Measurements from ENCODE around the gene SMLR1.

Gene SMLR1

DNA sequence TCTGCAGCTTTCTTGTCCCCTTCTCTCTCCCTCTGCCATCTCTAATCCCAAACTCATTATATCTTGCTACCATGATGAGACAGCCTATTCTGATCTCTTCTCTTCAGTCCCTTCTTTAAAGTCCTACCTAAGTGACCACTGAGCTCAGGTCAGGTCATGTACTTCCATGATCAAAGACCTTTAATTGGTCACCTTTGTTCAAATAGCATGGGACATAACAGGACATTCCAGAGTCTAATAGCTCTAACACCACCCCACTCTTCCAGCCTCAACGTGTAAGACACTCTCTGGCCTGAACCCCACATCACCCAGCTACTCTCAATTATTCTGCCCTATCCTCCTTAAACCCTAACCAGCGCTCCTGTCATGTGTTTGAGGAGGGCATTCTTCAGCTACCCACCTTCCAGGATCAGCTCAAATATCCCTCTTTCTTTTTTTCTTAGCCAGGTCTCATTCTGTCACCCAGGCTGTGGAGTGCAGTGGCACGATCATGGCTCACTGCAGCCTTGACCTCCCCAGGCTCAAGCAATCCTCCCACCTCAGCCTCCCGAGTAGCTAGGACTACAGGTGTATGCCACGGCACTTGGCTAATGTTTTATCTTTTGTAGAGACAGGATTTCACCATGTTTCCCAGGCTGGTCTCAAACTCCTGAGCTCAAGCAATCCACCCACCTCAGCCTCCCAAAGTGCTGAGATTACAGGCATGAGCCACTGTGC lies 2.1 kb upstream of the SMLR1 start:
- no peak for DNase-seq (ENCODE audit: low read depth, low spot score)

DNA sequence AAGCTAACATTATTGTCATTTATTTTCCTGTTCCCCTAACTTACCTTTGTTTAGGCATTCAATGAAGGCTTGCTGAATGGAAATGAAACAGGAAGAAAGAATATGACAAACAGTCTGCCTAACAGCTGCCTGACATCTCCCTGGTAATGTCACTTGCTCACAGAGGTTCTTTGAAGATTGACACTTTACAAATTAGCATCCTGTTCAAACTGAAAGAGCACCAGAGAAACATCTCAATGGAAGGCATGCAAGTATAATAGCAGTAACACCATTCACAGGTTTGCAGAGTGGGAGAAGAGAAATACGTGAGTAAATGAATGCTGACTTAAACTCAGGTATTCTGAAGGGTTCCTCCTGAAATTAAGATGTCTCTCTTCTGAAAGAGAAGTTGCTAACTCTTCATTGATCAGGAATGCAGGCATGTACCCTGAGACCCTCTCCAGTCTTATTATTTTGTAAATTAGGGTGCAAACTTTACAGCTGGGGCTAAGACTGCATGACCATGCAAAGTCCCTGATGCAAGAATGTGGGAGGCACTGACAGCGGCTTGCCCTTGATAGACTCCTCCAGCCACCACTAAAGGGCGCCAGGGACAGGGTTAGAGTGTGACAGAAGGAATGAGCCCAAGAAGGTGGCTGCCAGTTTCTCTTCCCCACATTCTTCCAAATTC lies 1.3 kb upstream of the SMLR1 start:
- DNase-seq (ENCODE audit: low read depth, low spot score) = no peak

DNA sequence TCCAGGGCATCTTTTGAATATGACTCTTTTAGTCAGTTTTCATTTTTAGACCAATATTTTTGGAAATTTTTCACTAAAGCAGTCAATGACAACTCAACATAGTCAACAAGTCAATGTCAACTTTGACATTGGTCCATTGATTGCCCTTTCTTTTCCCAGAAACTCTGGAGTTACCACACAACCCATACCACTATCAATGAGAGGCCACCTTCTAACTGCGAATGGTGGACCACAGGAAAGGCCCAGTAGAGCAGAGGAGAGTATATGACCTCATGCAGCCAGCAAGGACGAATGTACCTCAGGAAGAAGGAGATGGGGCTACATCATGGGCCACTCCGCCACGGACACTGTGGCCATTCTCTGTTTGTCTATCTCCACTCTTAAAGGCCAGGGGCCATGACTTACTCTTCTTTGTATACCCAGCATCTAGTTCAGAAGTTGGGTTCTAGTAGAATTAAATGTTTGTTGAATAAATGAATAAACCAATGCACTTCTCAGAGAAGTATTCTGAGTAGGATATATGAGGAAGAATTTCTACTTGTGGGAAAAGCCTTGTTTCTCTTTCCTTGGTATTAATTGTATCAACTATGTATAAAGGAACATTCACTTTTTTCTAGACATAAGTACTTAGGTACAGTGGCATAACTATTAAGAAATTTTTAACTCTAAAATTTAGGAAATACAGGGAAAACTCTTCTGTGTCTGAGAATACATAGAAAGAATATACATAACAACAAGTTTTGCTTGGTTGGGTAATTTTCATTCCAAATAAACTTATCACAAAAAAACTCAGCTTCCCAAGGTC lies 562 bp upstream of the SMLR1 start:
- DNase-seq (ENCODE audit: low read depth, low spot score) = no peak

DNA sequence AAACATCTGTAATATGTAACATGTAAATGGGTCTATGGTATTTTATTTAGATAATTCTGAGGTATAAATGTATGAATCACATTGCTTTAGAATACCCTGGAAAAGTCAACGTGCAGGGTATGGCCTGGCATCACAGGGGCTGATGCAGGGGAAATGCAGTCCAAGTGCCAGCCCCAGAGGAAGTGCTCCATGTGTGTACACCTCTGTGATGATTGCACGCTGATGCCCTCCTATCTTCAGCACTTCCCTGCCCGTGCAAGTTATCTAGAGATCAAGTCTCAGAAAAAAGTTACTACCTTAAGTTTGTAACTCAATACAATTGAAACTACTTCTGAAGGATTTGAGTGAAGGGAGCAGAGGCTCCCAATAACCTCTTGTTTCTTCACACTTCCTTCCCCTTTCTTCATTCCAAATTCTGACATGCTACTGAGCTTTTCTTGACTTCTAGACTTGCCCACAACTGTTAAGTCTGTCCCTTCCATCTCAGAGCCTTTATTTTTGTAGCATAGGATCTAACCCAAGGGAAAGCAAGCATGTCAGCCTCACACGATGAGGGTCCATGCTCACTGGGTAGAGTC lies 2.2 kb downstream of the SMLR1 start:
- DNase-seq (ENCODE audit: low read depth, low spot score) = no peak

DNA sequence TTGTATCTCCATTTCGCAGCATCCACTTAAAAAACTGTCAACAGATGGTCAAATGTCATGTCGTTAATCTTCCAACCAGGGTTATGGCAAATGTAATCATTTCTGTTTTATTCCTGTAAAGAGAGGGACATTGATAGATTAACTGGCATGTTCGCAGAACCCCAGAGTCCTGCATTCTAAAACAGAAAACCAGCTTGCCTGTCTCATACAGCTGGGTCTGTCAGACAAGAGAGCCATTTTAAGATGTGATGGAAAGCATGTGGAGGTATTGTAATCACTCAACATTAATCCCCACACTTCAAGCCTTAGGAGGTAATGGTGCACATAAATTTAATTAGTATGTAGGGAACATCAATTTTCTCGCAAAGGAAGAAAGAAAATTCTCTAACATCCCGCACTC lies 4.4 kb downstream of the SMLR1 start:
- no peak for DNase-seq (ENCODE audit: low read depth, low spot score)

DNA sequence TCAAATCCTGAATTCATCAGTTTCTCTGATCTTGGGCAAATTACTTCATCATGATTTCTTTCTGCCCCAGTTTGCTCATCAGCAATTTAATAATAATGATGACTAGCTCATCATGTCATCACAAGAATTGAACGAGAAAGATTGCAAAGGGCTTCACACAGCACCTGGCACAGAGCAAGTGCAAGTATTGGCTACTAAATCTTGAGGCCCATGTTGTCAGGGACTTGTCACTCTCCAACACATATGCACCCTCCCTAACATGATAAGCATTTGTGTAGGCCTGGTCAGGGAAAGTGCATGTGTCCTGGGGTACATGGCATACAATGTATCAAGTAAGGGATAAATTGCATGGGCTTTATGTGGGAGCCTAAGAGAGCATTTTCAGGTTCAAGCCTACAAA lies 6.4 kb downstream of the SMLR1 start:
- DNase-seq (ENCODE audit: low read depth, low spot score) = no peak

DNA sequence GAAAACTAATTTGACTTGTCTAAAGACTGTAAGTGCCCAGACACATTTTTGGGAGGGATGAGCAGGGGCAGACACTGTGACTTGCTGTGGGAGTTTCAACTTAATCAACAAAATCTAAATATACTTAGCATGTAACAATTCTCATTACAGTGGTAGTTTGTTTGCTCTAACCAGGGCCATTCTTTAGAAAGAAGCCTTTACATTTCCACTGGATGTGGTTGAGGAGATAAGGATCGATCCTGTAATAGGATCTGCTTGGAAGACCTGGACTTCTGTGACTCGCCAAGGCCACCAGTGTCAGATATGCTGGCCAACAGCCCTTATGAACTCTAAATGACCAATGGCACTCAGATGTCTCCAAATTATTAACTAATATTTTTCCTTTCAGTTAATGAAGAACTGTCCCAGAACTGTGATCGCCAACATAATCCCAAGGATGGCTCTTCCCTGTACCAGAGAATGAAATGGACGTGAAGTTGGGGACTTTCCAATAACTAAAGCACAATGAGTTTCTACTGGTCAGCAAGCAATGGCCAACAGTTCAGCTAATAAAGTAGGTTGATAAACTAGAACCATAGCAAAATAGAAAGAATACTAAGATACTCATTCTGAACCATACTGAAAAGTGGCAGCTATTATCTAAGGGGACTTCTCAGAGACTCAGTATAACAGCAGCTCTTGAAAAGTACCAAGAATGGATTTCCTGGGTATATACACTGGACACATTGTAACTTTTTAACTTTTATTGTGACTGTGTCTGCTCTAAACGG lies 7.5 kb downstream of the SMLR1 start:
- DNase-seq (ENCODE audit: low read depth, low spot score) = no peak

DNA sequence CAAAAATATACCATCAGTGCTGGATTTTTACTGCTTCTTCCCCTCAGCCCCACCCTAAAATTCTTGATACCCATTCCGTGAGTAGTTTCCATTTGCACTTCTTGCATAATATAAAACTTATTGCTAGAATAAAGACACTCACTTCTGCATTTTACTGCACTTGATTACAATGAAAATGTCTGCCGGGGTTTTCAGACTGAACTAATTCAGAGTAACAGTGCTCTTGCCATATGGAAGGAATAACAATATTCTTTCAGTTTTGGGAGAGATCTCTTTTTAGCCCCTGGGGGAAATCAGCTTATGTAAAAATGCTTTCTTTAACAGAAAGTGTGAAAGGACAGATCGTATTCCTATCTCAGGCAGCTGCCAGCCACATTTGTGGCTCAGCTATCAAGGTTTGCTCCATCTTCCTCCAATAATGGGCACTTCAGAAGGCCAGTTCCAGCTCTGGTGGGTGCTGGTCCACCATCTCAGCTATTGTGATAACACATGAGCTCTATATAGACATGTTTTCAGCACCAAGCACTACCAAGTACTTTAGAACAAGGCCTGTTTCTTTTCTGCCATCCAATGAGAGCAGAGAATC lies 8.9 kb downstream of the SMLR1 start:
- DNase-seq (ENCODE audit: low read depth, low spot score) = no peak

DNA sequence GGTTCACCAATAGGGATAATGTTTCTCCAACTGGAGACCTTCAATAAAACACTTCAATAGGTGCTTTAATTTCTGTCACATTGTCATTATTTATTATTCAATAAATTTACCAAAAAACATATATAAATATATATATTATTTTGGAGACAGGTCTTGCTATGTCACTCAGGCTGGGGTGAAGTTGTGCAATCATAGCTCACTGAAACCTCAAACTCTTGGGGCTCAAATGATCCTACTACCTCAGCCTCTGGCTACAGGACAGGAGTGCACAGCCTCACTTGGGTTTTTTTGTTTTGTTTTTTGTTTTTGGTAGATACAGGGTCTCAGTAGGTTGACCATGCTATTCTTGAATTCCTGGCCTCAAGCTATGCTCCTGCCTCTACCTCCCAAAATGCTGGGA lies 9.9 kb downstream of the SMLR1 start:
- no peak for DNase-seq (ENCODE audit: low read depth, low spot score)

DNA sequence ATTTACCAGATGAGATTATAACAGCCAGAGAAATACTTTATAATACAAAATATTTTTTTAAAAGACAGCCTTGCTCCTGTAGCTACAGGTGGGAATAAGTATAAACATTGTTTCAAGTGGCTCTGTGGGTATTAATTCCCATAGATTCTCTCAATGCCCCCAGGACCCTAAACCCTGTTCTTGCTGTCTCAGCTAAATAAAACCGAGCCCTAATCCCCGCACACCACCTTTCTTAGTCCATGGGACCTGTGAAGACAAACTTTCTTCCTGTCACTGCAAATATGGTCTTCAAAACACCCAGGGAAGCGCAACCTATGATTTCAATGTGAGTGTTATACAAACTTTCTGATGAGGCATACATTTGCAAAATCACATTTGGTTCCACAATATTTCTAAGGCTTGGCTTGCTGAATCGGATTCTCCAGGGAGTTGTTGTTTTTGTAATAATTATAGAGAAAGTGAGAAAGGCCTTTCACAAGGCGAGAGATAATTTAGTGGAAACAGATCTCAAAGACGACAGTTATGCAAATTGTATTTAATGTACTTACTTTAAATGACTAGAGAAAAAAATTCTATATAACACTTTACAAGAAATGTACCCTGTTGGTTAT lies 11.1 kb downstream of the SMLR1 start:
- DNase-seq (ENCODE audit: low read depth, low spot score) = no peak

DNA sequence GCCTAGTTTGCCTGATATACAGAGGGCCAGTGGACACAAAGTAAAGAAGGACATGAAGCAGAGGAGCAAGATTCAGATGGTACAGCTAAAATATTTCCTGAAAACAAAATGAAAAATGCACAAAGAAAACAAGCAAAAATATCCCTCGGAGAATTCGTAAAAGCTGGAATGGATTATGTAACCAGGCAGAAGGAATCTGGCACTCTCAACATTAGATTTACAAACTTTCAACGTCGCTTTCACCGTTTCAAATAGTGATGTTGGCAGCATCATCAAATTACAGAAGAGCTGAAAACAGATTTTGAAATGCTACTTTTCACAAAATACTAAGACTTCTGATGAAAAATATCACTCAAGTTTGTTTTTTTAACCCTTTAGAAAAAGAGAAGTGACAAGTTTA lies 11.7 kb downstream of the SMLR1 start:
- DNase-seq (ENCODE audit: low read depth, low spot score) = no peak

DNA sequence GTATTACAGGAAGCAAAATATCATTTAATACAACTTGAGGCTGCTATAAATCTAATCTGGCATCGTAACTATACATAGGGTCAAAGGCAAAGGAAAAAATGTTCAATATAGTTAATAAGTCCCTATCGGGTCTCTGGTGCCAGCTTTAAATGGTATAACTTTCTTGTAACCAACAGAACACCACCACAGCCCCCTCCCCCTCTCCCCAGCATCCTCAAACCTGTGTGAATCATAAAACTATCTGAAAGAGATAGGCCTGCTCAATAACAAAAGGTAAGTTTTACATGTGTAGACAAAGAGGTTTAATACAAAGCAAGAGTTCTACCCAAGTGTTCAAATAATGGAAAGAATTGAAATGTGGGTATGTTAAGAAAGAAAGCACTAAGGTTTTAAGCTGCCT lies 12.2 kb downstream of the SMLR1 start:
- DNase-seq (ENCODE audit: low read depth, low spot score) = no peak

DNA sequence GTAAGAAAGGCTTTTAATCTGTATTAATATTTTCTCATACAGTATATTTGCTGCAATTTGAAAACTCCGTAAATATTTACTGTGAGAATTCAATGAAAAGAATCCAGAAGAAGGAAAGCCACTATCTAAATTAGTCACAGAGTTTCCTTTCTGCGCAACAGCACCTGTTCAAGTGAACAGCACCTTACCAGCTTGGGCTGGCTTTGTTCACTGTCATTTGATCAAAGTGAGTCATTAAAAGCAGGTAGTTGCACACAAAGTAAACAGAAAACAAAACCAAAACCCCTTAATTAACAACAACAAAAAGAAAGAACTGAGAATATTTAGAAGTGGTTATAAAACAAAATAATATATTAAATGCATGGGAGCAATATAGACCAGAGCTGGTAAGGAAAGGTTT lies 12.8 kb downstream of the SMLR1 start:
- no peak for DNase-seq (ENCODE audit: low read depth, low spot score)

DNA sequence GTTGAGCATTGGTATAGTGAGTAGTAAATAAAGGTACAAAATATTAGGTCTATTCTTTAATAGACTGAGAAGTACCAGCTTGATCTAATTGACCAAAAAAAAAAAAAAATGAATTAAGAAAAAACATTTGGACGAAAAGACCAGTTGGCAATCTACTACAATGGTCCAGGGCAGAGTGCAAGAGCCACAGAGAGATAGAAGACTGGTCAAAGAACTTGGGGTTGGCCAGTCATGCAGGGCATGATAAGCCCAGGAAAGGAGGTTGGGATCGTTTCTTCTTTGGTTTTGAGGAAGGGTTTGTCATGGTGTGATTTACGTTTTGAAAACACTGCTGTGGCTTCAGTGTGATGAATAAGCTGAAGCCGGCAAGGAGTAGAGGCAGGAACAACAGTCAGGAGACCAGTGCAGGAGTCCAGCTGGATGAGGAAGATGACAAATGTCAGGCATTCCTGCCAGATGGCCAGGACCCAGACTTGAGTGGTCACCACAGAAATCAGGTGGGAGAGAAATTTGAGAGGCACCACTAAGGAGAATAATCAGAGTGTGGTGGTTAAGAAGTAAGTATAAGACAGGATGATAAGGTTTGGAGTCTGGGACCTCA lies 14.0 kb downstream of the SMLR1 start:
- peak; percentile 43 for DNase-seq (ENCODE audit: low read depth, low spot score)

DNA sequence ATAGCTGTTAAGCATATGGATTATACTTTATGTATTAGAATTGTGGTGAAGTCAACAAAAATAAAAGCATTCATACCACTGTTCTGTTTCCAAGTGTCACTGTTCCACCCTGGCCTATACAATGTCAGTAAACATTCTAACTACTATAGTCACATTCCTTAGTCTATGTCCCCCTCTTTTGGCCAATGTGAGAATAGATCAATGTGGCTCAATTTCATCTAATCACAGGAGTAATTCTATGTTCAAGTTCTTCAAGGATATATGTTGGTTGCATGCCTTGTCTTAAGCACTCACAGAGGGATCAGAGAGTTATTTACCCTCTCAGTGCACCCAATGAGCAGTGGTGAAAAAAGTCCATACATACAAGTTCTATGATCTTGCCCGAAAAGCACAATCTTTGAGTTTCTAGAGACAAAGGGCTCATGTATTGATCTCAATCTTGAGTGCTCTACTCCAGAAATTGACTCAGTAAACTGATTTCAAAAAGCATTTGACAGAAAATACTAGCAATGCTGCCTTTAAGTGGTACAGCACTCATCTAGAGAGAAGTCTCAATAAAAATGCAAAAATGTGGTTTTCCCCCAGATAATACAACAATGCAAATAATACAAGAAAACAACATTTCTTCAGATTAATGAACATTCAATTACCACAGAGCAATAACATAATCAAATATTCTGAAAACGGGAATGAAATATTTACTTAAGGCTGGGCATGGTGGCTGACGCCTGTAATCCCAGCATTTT lies 16.5 kb downstream of the SMLR1 start:
- peak; percentile 56 for DNase-seq (ENCODE audit: low read depth, low spot score)

DNA sequence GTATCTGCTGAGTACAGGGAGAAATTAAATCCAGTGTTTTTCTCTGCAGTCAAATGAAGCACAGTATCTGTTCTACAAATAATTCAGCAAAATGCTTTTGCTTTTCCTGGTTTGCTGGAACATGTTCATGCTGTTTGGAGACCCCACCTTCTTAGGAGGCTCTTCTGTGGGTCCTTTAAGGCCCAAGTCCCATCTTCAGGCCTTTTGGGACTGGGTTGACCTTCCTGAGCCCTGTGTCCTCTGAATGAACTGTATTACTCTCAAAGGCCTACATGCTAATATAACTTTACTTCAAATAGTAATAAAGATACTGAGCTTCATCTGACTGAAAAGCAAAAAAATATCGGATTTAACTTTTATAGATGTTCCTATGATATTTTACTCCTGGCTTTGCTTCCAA lies 19.3 kb downstream of the SMLR1 start:
- DNase-seq (ENCODE audit: low read depth, low spot score) = no peak

DNA sequence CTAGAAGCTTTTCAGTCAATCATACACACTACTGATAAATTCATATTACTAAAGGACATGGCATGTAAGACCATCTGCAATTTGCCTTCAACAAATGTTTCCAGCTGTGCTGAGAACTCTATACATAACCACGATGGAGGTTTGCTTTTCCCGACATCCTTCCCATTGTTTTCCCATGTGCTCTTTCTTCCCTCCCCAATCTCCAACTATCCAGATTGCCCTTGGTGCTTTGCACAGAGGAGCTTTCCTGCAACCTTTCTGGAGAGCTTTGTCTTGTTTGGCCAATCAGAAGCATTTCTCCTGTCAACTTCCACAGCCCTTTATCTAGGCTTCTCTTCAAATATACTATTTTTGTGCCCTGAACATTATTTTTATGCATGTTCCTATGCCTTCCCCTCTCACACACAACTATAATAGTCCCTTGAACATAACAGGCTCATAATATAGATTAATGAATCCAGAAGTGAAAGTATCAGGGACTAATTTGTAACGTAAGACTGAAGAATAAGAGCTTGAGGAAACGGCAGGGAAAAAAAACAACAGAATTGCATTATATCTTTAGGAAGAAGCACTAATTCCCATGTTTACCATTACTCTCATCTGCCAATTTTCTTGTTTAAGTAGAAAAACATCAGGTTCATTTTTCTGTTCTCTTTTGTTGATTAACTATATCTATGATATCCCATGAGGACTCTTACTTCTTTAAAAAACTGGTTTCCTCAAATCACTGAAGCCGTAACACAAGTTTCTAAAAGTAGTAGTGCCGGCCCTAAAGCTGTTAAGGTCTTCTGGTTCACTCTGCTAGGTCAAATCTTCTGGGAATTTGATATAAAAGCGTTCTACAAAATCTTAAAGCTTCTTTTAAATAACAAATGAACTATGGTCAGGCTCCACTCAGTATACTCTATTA lies 20.1 kb downstream of the SMLR1 start:
- DNase-seq (ENCODE audit: low read depth, low spot score) = no peak

DNA sequence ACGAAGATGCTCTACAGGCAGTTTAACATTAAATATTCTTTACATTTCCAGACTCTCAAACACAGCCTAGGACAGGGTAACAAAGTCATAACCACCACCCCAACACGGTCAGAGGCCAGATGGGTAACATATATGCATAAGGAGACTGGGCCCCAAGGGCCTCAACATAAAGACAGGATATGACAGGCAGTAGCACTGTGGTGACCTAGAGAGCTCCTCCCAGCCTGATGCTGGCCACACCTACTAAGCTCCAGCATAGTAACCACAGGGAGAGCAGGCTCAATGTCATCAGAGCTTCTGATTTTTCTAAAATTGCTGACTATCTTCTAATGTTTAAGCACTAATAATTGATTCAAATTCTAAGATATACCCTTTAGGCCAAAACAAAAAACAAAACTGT lies 21.7 kb downstream of the SMLR1 start:
- DNase-seq (ENCODE audit: low read depth, low spot score) = no peak

DNA sequence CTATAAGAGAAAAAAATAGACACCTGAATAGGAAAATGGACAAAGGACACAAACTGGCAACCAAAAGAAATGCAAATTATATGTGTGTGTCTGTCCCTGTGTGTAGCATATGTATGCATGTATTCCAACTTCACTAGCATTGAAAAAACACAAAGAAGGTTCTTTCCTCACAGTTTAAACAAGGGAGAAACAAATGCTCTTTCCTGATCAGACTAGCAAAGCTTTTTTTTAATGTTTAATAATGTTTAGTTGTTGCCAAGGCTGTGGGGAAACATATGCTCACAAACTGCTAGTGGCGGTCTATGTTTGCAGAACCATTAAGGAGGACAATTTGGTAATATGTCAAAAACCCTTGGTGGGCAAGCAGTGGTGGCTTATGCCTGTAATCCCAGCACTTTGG lies 22.4 kb downstream of the SMLR1 start:
- DNase-seq (ENCODE audit: low read depth, low spot score) = no peak

Measured in astrocyte of the hippocampus (primary cell).